Smooth muscle cell (in vitro differentiated cells): ENCODE measurements around the gene FJX1. TPM values are rescaled to one million over a fixed set of nuclear protein-coding genes. Genes with fewer than 3 reads are reported as not detected.

Experiments
- DNase-seq: peaks from one replicate; lab custom pipeline; 2025; ENCODE audit not compliant: unreplicated experiment; lab: John Stamatoyannopoulos, UW
- H2AFZ ChIP-seq: fragments of 200-600 bp; sonication (generic); 2 replicates; pipeline ENCODE4 v1.6.0; 2016; ENCODE audit warnings: antibody characterized with exemption, low read depth, mild to moderate bottlenecking
- H3F3A ChIP-seq: fragments of 200-600 bp; sonication (generic); 2 replicates; pipeline ENCODE4 v1.6.0; 2017; ENCODE audit warnings: antibody characterized with exemption, low read depth
- H3K27ac ChIP-seq: fragments of 200-600 bp; sonication (generic); 2 replicates; pipeline ENCODE4 v1.5.1; 2016; ENCODE audit warnings: low read depth, mild to moderate bottlenecking
- H3K27me3 ChIP-seq: fragments of 200-600 bp; sonication (generic); 2 replicates; pipeline ENCODE4 v1.6.1; 2016; ENCODE audit warnings: low read depth, mild to moderate bottlenecking
- H3K36me3 ChIP-seq: fragments of 200-600 bp; sonication (generic); 2 replicates; pipeline ENCODE4 v1.5.1; 2016; ENCODE audit warnings: low read depth
- H3K4me1 ChIP-seq: fragments of 200-600 bp; sonication (generic); 2 replicates; pipeline ENCODE4 v1.5.1; 2016; ENCODE audit warnings: low read depth
- H3K4me2 ChIP-seq: fragments of 200-600 bp; sonication (generic); 2 replicates; pipeline ENCODE4 v1.6.0; 2016; ENCODE audit warnings: mild to moderate bottlenecking
- H3K4me3 ChIP-seq: fragments of 200-600 bp; sonication (generic); 2 replicates; pipeline ENCODE4 v1.5.1; 2016; ENCODE audit warnings: mild to moderate bottlenecking
- H3K79me2 ChIP-seq: fragments of 200-600 bp; sonication (generic); 2 replicates; pipeline ENCODE4 v1.6.0; 2016; ENCODE audit warnings: low read depth, mild to moderate bottlenecking
- H3K9ac ChIP-seq: fragments of 200-600 bp; sonication (generic); 2 replicates; pipeline ENCODE4 v1.6.0; 2016; ENCODE audit warnings: low read depth
- H3K9me3 ChIP-seq: fragments of 200-600 bp; sonication (generic); replicated peaks from 2 replicates; pipeline ENCODE4 v1.5.1; 2016; ENCODE audit warnings: low read depth
- H4K20me1 ChIP-seq: fragments of 200-600 bp; sonication (generic); 2 replicates; pipeline ENCODE4 v1.6.0; 2016; ENCODE audit warnings: low read depth
- CTCF ChIP-seq: fragments of 200-600 bp; sonication (generic); IDR thresholded peaks from 2 replicates; pipeline ENCODE4 v1.5.1; 2017; ENCODE audit warnings: borderline replicate concordance, mild to moderate bottlenecking, antibody characterized with exemption; ENCODE audit not compliant: insufficient read depth, poor library complexity, severe bottlenecking
- WGBS: methylation state at CpG from one replicate; pipeline ENCODE4 v1.1.7; 2016; ENCODE audit warnings: low lambda C conversion rate; 5-methylcytosine and 5-hydroxymethylcytosine counted together
- polyA plus RNA-seq: library from polyadenylated mRNA; unstranded; fragments of >200 nt; fragmentation: Nextera tagmentation; extraction: Ambion mirVana; gene quantifications from 2 replicates; pipeline ENCODE4 v1.2.1, GENCODE V29; 2016
- total RNA-seq: library from RNA; depleted of rRNA; stranded (reverse); fragments of >200 nt; gene quantifications from 2 replicates; pipeline ENCODE4 v1.2.3, GENCODE V29; 2014

FJX1 gene
- total and polyA plus RNA-seq, 2 experiments from 2014 or later, result 28.3 to 44.5 TPM

DNA sequence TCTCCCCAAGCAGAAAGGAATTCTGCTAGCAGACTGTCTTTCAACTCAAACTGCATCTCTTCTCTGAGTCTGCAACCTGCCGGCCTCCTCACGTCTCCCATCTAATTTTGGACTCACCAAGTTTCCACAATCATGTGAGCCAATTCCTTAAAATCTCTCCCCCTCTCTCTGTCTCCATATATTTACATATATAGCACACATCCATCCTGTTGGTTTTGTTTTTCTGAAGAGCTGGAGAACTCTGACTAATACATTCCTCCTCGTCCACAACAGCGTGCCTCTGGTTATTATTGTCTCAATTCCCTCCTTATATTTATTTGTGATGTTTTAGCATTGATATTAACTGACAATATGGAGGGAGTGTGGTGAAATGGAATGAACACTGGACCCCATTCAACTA, 29.6 kb upstream of the FJX1 start:
- WGBS, result 23% methylated on average over 4 of the region's 4 CpGs
- H3K4me1 ChIP-seq, result peaks cover 14% of the 10 kb centered on the region
- no peaks in the 10 kb centered on the region for H3K36me3 ChIP-seq
- no peak overlapping the region for H3K4me3 ChIP-seq
- no peak overlapping the region for H3K9ac ChIP-seq
- peak overlapping the region; percentile 23 for H3K27ac ChIP-seq
- H2AFZ ChIP-seq, result no peak overlapping the region
- H3K9me3 ChIP-seq, result no peaks in the 10 kb centered on the region
- no peaks in the 10 kb centered on the region for H4K20me1 ChIP-seq
- H3K79me2 ChIP-seq, result no peaks in the 10 kb centered on the region
- no peaks in the 10 kb centered on the region for H3F3A ChIP-seq
- TF ChIP-seq CTCF, result no peak
- H3K27me3 ChIP-seq, result no peaks in the 10 kb centered on the region
- H3K4me2 ChIP-seq, result peak overlapping the region; percentile 67
- DNase-seq, result no peak

GRCh38 chr11:35589281-35589680, 29.0 kb upstream of the FJX1 start:
- no peak overlapping the region for H3K4me2 ChIP-seq
- H3K36me3 ChIP-seq, result no peaks in the 10 kb centered on the region
- 82% methylated on average over 4 of the region's 4 CpGs for WGBS
- H3F3A ChIP-seq, result no peaks in the 10 kb centered on the region
- no peaks in the 10 kb centered on the region for H3K79me2 ChIP-seq
- H3K9ac ChIP-seq, result no peak overlapping the region
- H4K20me1 ChIP-seq, result no peaks in the 10 kb centered on the region
- H3K4me1 ChIP-seq, result peaks cover 14% of the 10 kb centered on the region
- no peak overlapping the region for H3K27ac ChIP-seq
- H3K27me3 ChIP-seq, result no peaks in the 10 kb centered on the region
- no peak overlapping the region for H3K4me3 ChIP-seq
- no peak for TF ChIP-seq CTCF
- H2AFZ ChIP-seq, result no peak overlapping the region
- DNase-seq, result no peak
- no peaks in the 10 kb centered on the region for H3K9me3 ChIP-seq

- Histone ChIP-seq H3K79me2 (no peaks in the 10 kb centered on the region), H3F3A (no peaks in the 10 kb centered on the region), H3K4me2 (no peak overlapping the region), H3K4me3 (no peak overlapping the region), H4K20me1 (no peaks in the 10 kb centered on the region), H3K36me3 (no peaks in the 10 kb centered on the region), H3K27ac (no peak overlapping the region), H3K4me1 (peaks cover 14% of the 10 kb centered on the region), H2AFZ (no peak overlapping the region), H3K9ac (no peak overlapping the region), H3K27me3 (no peaks in the 10 kb centered on the region), H3K9me3 (no peaks in the 10 kb centered on the region)
- no peak for DNase-seq
- TF ChIP-seq CTCF, result no peak
These were observed 27.8 kb upstream of the FJX1 start for GRCh38 chr11:35590412-35590811.

DNA sequence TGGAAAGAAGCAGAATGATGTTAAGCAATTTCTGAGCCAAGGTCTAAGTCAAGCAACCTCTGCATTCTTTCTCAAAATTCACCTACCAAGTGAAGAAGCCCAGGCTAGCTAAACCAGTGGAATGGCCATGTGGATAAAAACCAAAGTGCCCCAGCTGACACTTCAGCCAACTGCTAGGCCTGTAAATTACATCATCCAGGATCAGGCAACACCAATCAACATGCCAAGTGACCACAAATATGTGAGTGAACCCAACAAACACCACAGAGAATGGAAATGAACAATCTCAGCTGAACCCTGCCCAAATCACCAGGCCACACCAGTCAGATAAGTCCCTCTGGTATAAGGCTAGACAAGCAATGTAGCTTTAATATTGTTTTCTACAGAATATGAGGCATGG, 25.1 kb upstream of the FJX1 start:
- H3K27me3 ChIP-seq, result no peaks in the 10 kb centered on the region
- H4K20me1 ChIP-seq, result no peaks in the 10 kb centered on the region
- H3K9ac ChIP-seq, result no peak overlapping the region
- no peaks in the 10 kb centered on the region for H3K9me3 ChIP-seq
- H3K4me3 ChIP-seq, result no peak overlapping the region
- H3K4me2 ChIP-seq, result no peak overlapping the region
- H2AFZ ChIP-seq, result no peak overlapping the region
- no peak for DNase-seq
- no peak for TF ChIP-seq CTCF
- no peaks in the 10 kb centered on the region for H3K36me3 ChIP-seq
- peaks cover 10% of the 10 kb centered on the region for H3K4me1 ChIP-seq
- H3K79me2 ChIP-seq, result no peaks in the 10 kb centered on the region
- no peak overlapping the region for H3K27ac ChIP-seq
- H3F3A ChIP-seq, result no peaks in the 10 kb centered on the region
